Breast epithelium (tissue), 3 donors: Measurements from ENCODE around the gene ANAPC4.

Source experiments
- POLR2A ChIP-seq: fragments of 450-650 bp; IDR thresholded peaks from one replicate; pipeline ENCODE4 v1.6.1; 2016; ENCODE audit warnings: antibody characterized with exemption, mild to moderate bottlenecking, moderate library complexity
- POLR2AphosphoS5 ChIP-seq, 3 donors: sonication (generic); formaldehyde crosslinking; IDR thresholded peaks; one replicate each; pipeline ENCODE4 v1.6.1; 2017; ENCODE audit warnings: antibody characterized with exemption in 3 of 3
- TF ChIP-seq, protein P1 (sequence below), 3 donors: fragments of 450-650 bp; IDR thresholded peaks; one replicate each; pipeline ENCODE4 v1.5.1; 2016 to 2017; ENCODE audit warnings: antibody characterized with exemption in 3 of 3, mild to moderate bottlenecking in 3 of 3, moderate library complexity in 3 of 3

DNA sequence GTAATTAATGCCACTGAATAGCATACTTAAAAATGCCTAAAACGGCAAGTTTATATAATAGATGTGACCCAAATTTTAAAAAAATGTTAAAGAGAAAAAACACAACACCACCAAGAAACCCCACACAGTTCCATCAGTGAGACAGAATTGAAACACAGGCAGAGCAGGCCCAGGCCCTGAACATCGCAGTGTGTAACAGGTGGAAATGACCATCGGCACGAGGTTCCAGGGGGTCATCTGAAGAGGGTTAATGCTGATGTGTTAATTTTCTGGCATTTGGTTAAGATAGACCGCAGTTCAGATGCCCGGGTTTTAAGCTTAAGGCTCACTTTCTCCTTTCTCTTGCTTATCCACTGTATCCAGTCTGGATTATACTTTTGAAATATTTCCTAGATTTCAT, 66.8 kb downstream of the ANAPC4 start:
- TF ChIP-seq, protein P1, sequence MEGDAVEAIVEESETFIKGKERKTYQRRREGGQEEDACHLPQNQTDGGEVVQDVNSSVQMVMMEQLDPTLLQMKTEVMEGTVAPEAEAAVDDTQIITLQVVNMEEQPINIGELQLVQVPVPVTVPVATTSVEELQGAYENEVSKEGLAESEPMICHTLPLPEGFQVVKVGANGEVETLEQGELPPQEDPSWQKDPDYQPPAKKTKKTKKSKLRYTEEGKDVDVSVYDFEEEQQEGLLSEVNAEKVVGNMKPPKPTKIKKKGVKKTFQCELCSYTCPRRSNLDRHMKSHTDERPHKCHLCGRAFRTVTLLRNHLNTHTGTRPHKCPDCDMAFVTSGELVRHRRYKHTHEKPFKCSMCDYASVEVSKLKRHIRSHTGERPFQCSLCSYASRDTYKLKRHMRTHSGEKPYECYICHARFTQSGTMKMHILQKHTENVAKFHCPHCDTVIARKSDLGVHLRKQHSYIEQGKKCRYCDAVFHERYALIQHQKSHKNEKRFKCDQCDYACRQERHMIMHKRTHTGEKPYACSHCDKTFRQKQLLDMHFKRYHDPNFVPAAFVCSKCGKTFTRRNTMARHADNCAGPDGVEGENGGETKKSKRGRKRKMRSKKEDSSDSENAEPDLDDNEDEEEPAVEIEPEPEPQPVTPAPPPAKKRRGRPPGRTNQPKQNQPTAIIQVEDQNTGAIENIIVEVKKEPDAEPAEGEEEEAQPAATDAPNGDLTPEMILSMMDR (IDR thresholded peaks at IDR 0.05): no peak
- TF ChIP-seq POLR2A: no peak
- TF ChIP-seq POLR2AphosphoS5 (IDR thresholded peaks at IDR 0.05): no peak
